NB4 (cell line): ENCODE measurements around the gene LYPD1.

Source experiments
- DNase-seq: peaks from one replicate; pipeline ENCODE4 v3.0.0; 2010; ENCODE audit warnings: low read depth
- H3K4me3 ChIP-seq: one replicate; pipeline ENCODE4 v1.5.1; 2011; ENCODE audit warnings: mild to moderate bottlenecking, low read depth, low read length, moderate library complexity
- MYC ChIP-seq: IDR thresholded peaks from 2 replicates; pipeline ENCODE4 v1.6.1; 2011; ENCODE audit warnings: low read depth, low read length
- POLR2A ChIP-seq: IDR thresholded peaks from 2 replicates; pipeline ENCODE4 v1.6.1; 2011; ENCODE audit warnings: mild to moderate bottlenecking; ENCODE audit not compliant: insufficient read length; ENCODE audit errors: extremely low read depth
- TF ChIP-seq, protein P1 (sequence below): IDR thresholded peaks from one replicate; pipeline ENCODE4 v1.5.1; 2012; ENCODE audit warnings: low read depth, low read length
- TF ChIP-seq, protein P2 (sequence below): IDR thresholded peaks from 2 replicates; pipeline ENCODE4 v1.6.1; 2011; ENCODE audit warnings: low read depth, low read length

The LYPD1 gene

DNA sequence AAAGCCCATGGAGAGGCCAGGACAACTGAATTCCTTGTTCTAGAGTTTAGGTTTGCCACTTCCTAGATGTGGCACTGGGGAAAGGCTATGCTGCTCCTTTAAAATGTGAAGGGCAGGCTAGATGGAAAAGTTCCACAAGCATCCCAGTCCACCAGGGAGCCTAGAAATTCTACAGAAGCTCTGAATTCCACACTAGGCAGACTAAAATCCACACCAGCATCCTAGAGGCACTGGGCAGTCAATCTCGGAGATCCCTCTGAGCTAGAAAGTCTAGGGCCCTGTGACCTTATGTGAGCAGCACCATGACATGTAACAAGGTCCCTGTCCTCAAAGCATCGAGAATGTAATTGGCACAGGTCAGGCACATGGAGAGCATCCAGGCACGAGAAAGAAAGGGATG is 71.5 kb downstream of the LYPD1 start:
- TF ChIP-seq POLR2A, result no peak
- no peak for TF ChIP-seq MYC
- DNase-seq, result no peak
- no peak overlapping the region for H3K4me3 ChIP-seq

DNA sequence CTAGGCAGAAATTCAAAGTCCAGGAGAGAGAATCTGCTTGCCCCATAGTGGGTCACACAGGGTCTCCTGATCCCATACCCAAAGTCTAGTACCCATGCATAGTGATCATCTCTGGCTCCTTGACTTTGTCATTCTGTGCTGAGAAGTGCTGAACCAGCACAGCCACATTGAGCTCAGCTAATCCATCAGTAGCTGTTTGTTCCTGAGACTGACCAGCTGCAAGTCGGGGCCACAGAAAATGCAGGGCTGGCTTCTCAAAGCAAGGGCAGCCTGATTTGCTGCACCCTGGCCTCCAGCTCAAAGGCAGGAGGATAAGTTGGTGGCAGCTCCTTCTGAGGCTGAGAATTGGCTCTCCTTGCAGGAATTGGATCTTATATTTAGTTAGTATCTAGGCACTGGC is 72.2 kb downstream of the LYPD1 start:
- no peak overlapping the region for H3K4me3 ChIP-seq
- no peak for DNase-seq
- TF ChIP-seq MYC, result no peak
- TF ChIP-seq, protein P1, sequence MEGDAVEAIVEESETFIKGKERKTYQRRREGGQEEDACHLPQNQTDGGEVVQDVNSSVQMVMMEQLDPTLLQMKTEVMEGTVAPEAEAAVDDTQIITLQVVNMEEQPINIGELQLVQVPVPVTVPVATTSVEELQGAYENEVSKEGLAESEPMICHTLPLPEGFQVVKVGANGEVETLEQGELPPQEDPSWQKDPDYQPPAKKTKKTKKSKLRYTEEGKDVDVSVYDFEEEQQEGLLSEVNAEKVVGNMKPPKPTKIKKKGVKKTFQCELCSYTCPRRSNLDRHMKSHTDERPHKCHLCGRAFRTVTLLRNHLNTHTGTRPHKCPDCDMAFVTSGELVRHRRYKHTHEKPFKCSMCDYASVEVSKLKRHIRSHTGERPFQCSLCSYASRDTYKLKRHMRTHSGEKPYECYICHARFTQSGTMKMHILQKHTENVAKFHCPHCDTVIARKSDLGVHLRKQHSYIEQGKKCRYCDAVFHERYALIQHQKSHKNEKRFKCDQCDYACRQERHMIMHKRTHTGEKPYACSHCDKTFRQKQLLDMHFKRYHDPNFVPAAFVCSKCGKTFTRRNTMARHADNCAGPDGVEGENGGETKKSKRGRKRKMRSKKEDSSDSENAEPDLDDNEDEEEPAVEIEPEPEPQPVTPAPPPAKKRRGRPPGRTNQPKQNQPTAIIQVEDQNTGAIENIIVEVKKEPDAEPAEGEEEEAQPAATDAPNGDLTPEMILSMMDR, result no peak
- TF ChIP-seq, protein P2, sequence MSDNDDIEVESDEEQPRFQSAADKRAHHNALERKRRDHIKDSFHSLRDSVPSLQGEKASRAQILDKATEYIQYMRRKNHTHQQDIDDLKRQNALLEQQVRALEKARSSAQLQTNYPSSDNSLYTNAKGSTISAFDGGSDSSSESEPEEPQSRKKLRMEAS, result no peak
- no peak for TF ChIP-seq POLR2A

DNA sequence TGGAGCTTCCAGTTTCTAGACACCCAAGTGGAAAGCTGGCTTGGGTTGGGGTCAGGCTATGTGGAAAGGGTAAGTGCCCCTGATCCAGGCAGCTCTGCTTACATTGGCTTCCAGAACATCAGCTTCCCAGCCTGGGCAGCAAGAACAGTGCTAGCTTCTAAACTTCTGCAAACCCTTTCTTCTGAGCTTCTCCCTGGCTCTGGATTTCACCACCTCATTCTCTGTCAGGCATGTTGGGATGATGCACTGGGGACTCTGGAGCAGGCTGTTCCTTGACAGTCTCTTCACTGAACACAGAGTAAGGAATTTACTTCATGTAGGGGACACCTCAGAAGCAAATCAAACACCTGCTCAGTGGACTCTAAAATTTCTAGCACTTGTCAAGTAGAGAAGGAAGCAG is 72.8 kb downstream of the LYPD1 start:
- H3K4me3 ChIP-seq, result no peak overlapping the region
- TF ChIP-seq, protein P2, result no peak
- TF ChIP-seq, protein P1, result no peak
- no peak for TF ChIP-seq POLR2A
- DNase-seq, result no peak

DNA sequence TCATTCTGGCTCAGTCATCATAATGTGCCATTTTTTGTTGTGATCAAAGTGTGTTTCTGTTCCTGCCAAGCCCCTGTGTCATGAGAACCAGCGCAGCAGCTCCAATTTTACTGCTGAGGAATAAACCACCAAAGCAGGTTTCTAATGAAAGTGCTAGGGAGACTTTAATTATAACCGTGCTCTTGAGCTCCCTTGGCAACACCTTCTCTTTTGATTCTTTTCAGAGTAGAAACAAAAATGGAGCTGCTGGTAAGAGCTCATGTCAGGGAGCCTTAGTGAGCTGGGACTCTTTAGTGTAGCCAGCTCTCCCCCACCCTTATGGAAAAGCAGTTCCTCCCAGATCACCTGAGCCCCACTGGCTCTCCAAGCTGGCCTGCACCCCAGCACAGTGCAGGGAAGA is 74.3 kb downstream of the LYPD1 start:
- H3K4me3 ChIP-seq, result no peak overlapping the region
- DNase-seq, result no peak
- TF ChIP-seq POLR2A (no peak), MYC (no peak)
- TF ChIP-seq, protein P1, result no peak
- TF ChIP-seq, protein P2, result no peak

DNA sequence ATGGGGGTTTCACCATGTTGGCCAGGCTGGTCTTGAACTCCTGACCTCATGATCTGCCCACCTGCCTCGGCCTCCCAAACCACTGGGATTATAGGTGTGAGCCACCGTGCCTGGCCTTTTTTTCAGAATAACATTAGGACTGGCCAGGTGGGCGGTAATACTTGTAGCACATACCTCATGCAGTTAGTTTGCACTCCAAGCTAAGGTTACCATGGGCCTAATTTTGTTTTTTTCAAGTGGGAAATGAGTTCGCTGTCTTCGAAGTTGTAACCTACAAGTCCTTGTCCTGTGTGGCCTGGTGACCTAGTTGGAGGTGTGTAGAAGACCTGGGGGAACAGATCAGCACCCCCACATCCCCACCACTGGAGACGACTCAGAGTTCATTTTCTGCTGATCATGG is 74.8 kb downstream of the LYPD1 start:
- no peak for TF ChIP-seq POLR2A
- TF ChIP-seq, protein P1, result no peak
- TF ChIP-seq, protein P2, result no peak
- TF ChIP-seq MYC, result no peak
- no peak for DNase-seq
- H3K4me3 ChIP-seq, result no peak overlapping the region
